Parathyroid adenoma (tissue), 2 donors: Measurements from ENCODE around the gene SLC25A28.

Experiments used
- H2AFZ ChIP-seq: fragments of 300-600 bp; sonication (generic); one replicate; pipeline ENCODE4 v1.7.0; 2017; ENCODE audit warnings: antibody characterized with exemption, mild to moderate bottlenecking
- H3K27ac ChIP-seq: fragments of 300-600 bp; sonication (generic); one replicate; pipeline ENCODE4 v1.7.0; 2017
- H3K27me3 ChIP-seq: fragments of 300-600 bp; sonication (generic); one replicate; pipeline ENCODE4 v1.7.0; 2017; ENCODE audit warnings: low read length; ENCODE audit not compliant: control insufficient read depth, insufficient read depth
- H3K36me3 ChIP-seq: fragments of 300-600 bp; sonication (generic); one replicate; pipeline ENCODE4 v1.7.0; 2017; ENCODE audit warnings: low read length; ENCODE audit not compliant: control insufficient read depth, insufficient read depth
- H3K4me1 ChIP-seq: fragments of 300-600 bp; sonication (generic); one replicate; pipeline ENCODE4 v1.7.0; 2017; ENCODE audit warnings: control low read depth
- H3K4me2 ChIP-seq: fragments of 300-600 bp; sonication (generic); one replicate; pipeline ENCODE4 v1.7.0; 2017; ENCODE audit warnings: low read length
- H3K4me3 ChIP-seq: fragments of 300-600 bp; sonication (generic); one replicate; pipeline ENCODE4 v1.7.0; 2017; ENCODE audit warnings: low read depth, low read length
- H3K79me2 ChIP-seq: fragments of 300-600 bp; sonication (generic); one replicate; pipeline ENCODE4 v1.7.0; 2017; ENCODE audit warnings: control low read depth
- H3K9ac ChIP-seq: fragments of 300-600 bp; sonication (generic); one replicate; pipeline ENCODE4 v1.7.0; 2017; ENCODE audit warnings: mild to moderate bottlenecking
- H3K9me3 ChIP-seq: fragments of 300-600 bp; sonication (generic); one replicate; pipeline ENCODE4 v1.7.0; 2017; ENCODE audit warnings: low read length; ENCODE audit not compliant: control insufficient read depth
- CTCF ChIP-seq: fragments of 300-600 bp; sonication (generic); IDR thresholded peaks from one replicate; pipeline ENCODE4 v1.7.0; 2017; ENCODE audit warnings: antibody characterized with exemption, mild to moderate bottlenecking
- donor health status: primary hyperparathyroidism.

Gene SLC25A28

GRCh38 chr10:99647601-99648151 is 27.4 kb upstream of the SLC25A28 start:
- no peak overlapping the region for H2AFZ ChIP-seq
- no peak for TF ChIP-seq CTCF
- H3K9me3 ChIP-seq, result no peaks in the 10 kb centered on the region
- H3K27ac ChIP-seq, result no peak overlapping the region
- H3K79me2 ChIP-seq, result no peaks in the 10 kb centered on the region
- no peaks in the 10 kb centered on the region for H3K36me3 ChIP-seq
- no peaks in the 10 kb centered on the region for H3K27me3 ChIP-seq
- H3K9ac ChIP-seq, result no peak overlapping the region
- H3K4me2 ChIP-seq, result no peak overlapping the region
- H3K4me1 ChIP-seq, result no peaks in the 10 kb centered on the region
- H3K4me3 ChIP-seq, result no peak overlapping the region

- Histone ChIP-seq H3K79me2 (no peaks in the 10 kb centered on the region), H3K9ac (no peak overlapping the region), H2AFZ (no peak overlapping the region), H3K4me2 (no peak overlapping the region), H3K9me3 (no peaks in the 10 kb centered on the region), H3K27me3 (no peaks in the 10 kb centered on the region), H3K36me3 (no peaks in the 10 kb centered on the region), H3K27ac (no peak overlapping the region), H3K4me1 (no peaks in the 10 kb centered on the region), H3K4me3 (no peak overlapping the region)
- no peak for TF ChIP-seq CTCF
Observed at GRCh38 chr10:99633832-99634231, 13.6 kb upstream of the SLC25A28 start.

- Histone ChIP-seq H2AFZ (no peak overlapping the region), H3K4me2 (no peak overlapping the region), H3K27ac (no peak overlapping the region), H3K27me3 (no peaks in the 10 kb centered on the region), H3K4me1 (no peaks in the 10 kb centered on the region), H3K4me3 (no peak overlapping the region), H3K36me3 (no peaks in the 10 kb centered on the region), H3K79me2 (no peaks in the 10 kb centered on the region), H3K9ac (no peak overlapping the region), H3K9me3 (no peaks in the 10 kb centered on the region)
- no peak for TF ChIP-seq CTCF
Observed at GRCh38 chr10:99631496-99631895, 11.3 kb upstream of the SLC25A28 start.

GRCh38 chr10:99630991-99631390 is 10.8 kb upstream of the SLC25A28 start:
- Histone ChIP-seq H3K9ac (no peak overlapping the region), H2AFZ (no peak overlapping the region), H3K27me3 (no peaks in the 10 kb centered on the region), H3K4me1 (no peaks in the 10 kb centered on the region), H3K27ac (no peak overlapping the region), H3K79me2 (no peaks in the 10 kb centered on the region), H3K36me3 (no peaks in the 10 kb centered on the region), H3K9me3 (no peaks in the 10 kb centered on the region), H3K4me3 (no peak overlapping the region), H3K4me2 (no peak overlapping the region)
- TF ChIP-seq CTCF, result no peak

GRCh38 chr10:99630433-99630832 is 10.2 kb upstream of the SLC25A28 start:
- no peak overlapping the region for H3K27ac ChIP-seq
- no peak overlapping the region for H2AFZ ChIP-seq
- H3K4me1 ChIP-seq, result no peaks in the 10 kb centered on the region
- no peak overlapping the region for H3K4me3 ChIP-seq
- no peaks in the 10 kb centered on the region for H3K36me3 ChIP-seq
- TF ChIP-seq CTCF, result peak; percentile 45
- no peak overlapping the region for H3K9ac ChIP-seq
- H3K79me2 ChIP-seq, result no peaks in the 10 kb centered on the region
- H3K4me2 ChIP-seq, result no peak overlapping the region
- H3K27me3 ChIP-seq, result no peaks in the 10 kb centered on the region
- H3K9me3 ChIP-seq, result no peaks in the 10 kb centered on the region
